Measurements from ENCODE around the gene ETS1.

- TF ChIP-seq POLR2A (IDR thresholded peaks at IDR 0.05) = no peak
- TF ChIP-seq CTCF (IDR thresholded peaks at IDR 0.05) = no peak
These were observed 17.4 kb upstream of the ETS1 start for GRCh38 chr11:128604723-128605122.

Data from heart left ventricle (tissue), 13 donors.